ENCODE results near the gene SMIM35. TPM values are rescaled to one million over a fixed set of nuclear protein-coding genes. Genes with fewer than 3 reads are reported as not detected.
A peak's percentile ranks its signal among the peaks of the same experiment; 100 is the strongest.

The SMIM35 gene
- total and polyA plus RNA-seq, 2 donors (not counting 1 experiment from before 2014, with no cell fraction given): not detected

- Histone ChIP-seq H3K4me1 (ENCODE audit: control insufficient read depth, extremely low read depth, insufficient read depth, low read length) (no peaks in the 10 kb centered on the region), H2AFZ (ENCODE audit: low read length) (no peak overlapping the region), H3K9ac (ENCODE audit: insufficient read depth, low read length) (no peak overlapping the region), H3K79me2 (ENCODE audit: control insufficient read depth, insufficient read depth, low read length) (no peaks in the 10 kb centered on the region), H3K4me2 (ENCODE audit: extremely low read depth, insufficient read depth, low read length) (no peak overlapping the region), H3K9me3 (ENCODE audit: control insufficient read depth, insufficient read depth, low read depth, low read length) (no peaks in the 10 kb centered on the region), H3K4me3 (replicated peaks in 1 of 4; ENCODE audit: control extremely low read depth in 1 of 4, insufficient read depth in 1 of 4, low read depth in 3 of 4, low read length in 4 of 4) (no peak overlapping the region), H3K27ac (ENCODE audit: insufficient read depth, low read length) (no peak overlapping the region), H3K36me3 (ENCODE audit: control insufficient read depth, insufficient read depth, low read length) (no peaks in the 10 kb centered on the region), H4K20me1 (ENCODE audit: control insufficient read depth, extremely low read depth, insufficient read depth, low read length) (no peaks in the 10 kb centered on the region), H3K27me3 (ENCODE audit: control insufficient read depth, insufficient read depth, low read length) (no peaks in the 10 kb centered on the region)
- TF ChIP-seq EZH2 (IDR thresholded peaks at IDR 0.05; ENCODE audit: low read length, missing control alignments) (no peak), CTCF (conservative IDR thresholded peaks at IDR 0.05 in 1 of 2, IDR thresholded peaks at IDR 0.05 in 1 of 2; ENCODE audit: low read depth in 1 of 2, low read length in 2 of 2) (no peak)
- DNase-seq (ENCODE audit: low read depth in 2 of 2): no peak
These were observed 71.3 kb downstream of the SMIM35 start for GRCh38 chr11:118015385-118015841.

GRCh38 chr11:118014022-118014421 is 72.7 kb downstream of the SMIM35 start:
- no peak overlapping the region for H2AFZ ChIP-seq (ENCODE audit: low read length)
- H3K4me1 ChIP-seq (ENCODE audit: control insufficient read depth, extremely low read depth, insufficient read depth, low read length): no peaks in the 10 kb centered on the region
- H3K4me3 ChIP-seq (replicated peaks in 1 of 4; ENCODE audit: control extremely low read depth in 1 of 4, insufficient read depth in 1 of 4, low read depth in 3 of 4, low read length in 4 of 4): no peak overlapping the region

GRCh38 chr11:118012083-118012669 is 74.6 kb downstream of the SMIM35 start:
- no peak overlapping the region for H2AFZ ChIP-seq (ENCODE audit: low read length)
- H3K9ac ChIP-seq (ENCODE audit: insufficient read depth, low read length): no peak overlapping the region
- H4K20me1 ChIP-seq (ENCODE audit: control insufficient read depth, extremely low read depth, insufficient read depth, low read length): no peaks in the 10 kb centered on the region
- no peaks in the 10 kb centered on the region for H3K9me3 ChIP-seq (ENCODE audit: control insufficient read depth, insufficient read depth, low read depth, low read length)
- H3K79me2 ChIP-seq (ENCODE audit: control insufficient read depth, insufficient read depth, low read length): no peaks in the 10 kb centered on the region
- H3K27me3 ChIP-seq (ENCODE audit: control insufficient read depth, insufficient read depth, low read length): no peaks in the 10 kb centered on the region
- peak in 1 of 2 donors; percentile 15 for DNase-seq (ENCODE audit: low read depth in 2 of 2)
- H3K4me2 ChIP-seq (ENCODE audit: extremely low read depth, insufficient read depth, low read length): no peak overlapping the region
- H3K36me3 ChIP-seq (ENCODE audit: control insufficient read depth, insufficient read depth, low read length): no peaks in the 10 kb centered on the region
- no peak overlapping the region for H3K27ac ChIP-seq (ENCODE audit: insufficient read depth, low read length)
- H3K4me3 ChIP-seq (replicated peaks in 1 of 4; ENCODE audit: control extremely low read depth in 1 of 4, insufficient read depth in 1 of 4, low read depth in 3 of 4, low read length in 4 of 4): no peak overlapping the region
- no peak for TF ChIP-seq CTCF (conservative IDR thresholded peaks at IDR 0.05 in 1 of 2, IDR thresholded peaks at IDR 0.05 in 1 of 2; ENCODE audit: low read depth in 1 of 2, low read length in 2 of 2)
- no peaks in the 10 kb centered on the region for H3K4me1 ChIP-seq (ENCODE audit: control insufficient read depth, extremely low read depth, insufficient read depth, low read length)

More at GRCh38 chr11:118014022-118014421, 72.7 kb downstream of the SMIM35 start:
- H4K20me1 ChIP-seq (ENCODE audit: control insufficient read depth, extremely low read depth, insufficient read depth, low read length): no peaks in the 10 kb centered on the region
- H3K4me2 ChIP-seq (ENCODE audit: extremely low read depth, insufficient read depth, low read length): no peak overlapping the region
- H3K27ac ChIP-seq (ENCODE audit: insufficient read depth, low read length): no peak overlapping the region
- H3K27me3 ChIP-seq (ENCODE audit: control insufficient read depth, insufficient read depth, low read length): no peaks in the 10 kb centered on the region
- H3K36me3 ChIP-seq (ENCODE audit: control insufficient read depth, insufficient read depth, low read length): no peaks in the 10 kb centered on the region
- TF ChIP-seq EZH2 (IDR thresholded peaks at IDR 0.05; ENCODE audit: low read length, missing control alignments): no peak
- TF ChIP-seq CTCF (conservative IDR thresholded peaks at IDR 0.05 in 1 of 2, IDR thresholded peaks at IDR 0.05 in 1 of 2; ENCODE audit: low read depth in 1 of 2, low read length in 2 of 2): no peak
- no peak overlapping the region for H3K9ac ChIP-seq (ENCODE audit: insufficient read depth, low read length)
- no peaks in the 10 kb centered on the region for H3K79me2 ChIP-seq (ENCODE audit: control insufficient read depth, insufficient read depth, low read length)
- H3K9me3 ChIP-seq (ENCODE audit: control insufficient read depth, insufficient read depth, low read depth, low read length): no peaks in the 10 kb centered on the region
- no peak for DNase-seq (ENCODE audit: low read depth in 2 of 2)
